Mammary epithelial cell (primary cell): Measurements from ENCODE around the gene CASKIN1.

Experiments used
- EZH2 ChIP-seq: IDR thresholded peaks from 2 replicates; pipeline ENCODE4 v1.6.1; 2012; ENCODE audit warnings: low read length, inconsistent platforms, borderline replicate concordance
- TF ChIP-seq, protein P1 (sequence below), 2 donors: IDR thresholded peaks in 1 of 2; conservative IDR thresholded peaks in 1 of 2; 2 replicates each; pipeline ENCODE4 v1.5.1; 2011 to 2012; ENCODE audit warnings: inconsistent platforms in 2 of 2, low read length in 2 of 2, mild to moderate bottlenecking in 2 of 2, control low read depth in 1 of 2, low read depth in 1 of 2; ENCODE audit not compliant: insufficient read depth in 1 of 2; ENCODE audit errors: extremely low read depth in 1 of 2

DNA sequence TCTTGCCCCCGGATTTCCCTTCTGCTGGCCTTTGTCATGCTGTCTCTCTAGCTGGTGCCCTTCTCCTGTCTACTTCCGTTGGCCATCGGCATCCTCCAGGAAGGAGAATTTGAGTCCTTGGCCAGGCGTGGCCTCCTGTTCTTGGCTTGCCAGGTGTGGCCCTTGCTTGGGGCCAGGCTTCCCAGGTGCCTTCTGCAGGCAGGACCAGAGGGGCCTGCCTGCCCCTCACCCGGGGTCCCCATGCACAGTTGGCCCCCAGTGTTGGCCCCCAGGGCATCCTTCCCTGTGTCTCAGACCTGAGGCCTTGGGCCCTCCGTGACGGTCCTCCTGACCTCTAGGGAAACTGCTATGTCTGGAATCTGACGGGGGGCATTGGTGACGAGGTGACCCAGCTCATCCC, 11.5 kb upstream of the CASKIN1 start:
- TF ChIP-seq, protein P1, sequence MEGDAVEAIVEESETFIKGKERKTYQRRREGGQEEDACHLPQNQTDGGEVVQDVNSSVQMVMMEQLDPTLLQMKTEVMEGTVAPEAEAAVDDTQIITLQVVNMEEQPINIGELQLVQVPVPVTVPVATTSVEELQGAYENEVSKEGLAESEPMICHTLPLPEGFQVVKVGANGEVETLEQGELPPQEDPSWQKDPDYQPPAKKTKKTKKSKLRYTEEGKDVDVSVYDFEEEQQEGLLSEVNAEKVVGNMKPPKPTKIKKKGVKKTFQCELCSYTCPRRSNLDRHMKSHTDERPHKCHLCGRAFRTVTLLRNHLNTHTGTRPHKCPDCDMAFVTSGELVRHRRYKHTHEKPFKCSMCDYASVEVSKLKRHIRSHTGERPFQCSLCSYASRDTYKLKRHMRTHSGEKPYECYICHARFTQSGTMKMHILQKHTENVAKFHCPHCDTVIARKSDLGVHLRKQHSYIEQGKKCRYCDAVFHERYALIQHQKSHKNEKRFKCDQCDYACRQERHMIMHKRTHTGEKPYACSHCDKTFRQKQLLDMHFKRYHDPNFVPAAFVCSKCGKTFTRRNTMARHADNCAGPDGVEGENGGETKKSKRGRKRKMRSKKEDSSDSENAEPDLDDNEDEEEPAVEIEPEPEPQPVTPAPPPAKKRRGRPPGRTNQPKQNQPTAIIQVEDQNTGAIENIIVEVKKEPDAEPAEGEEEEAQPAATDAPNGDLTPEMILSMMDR (conservative IDR thresholded peaks at IDR 0.05 in 1 of 2, IDR thresholded peaks at IDR 0.05 in 1 of 2; ENCODE audit: extremely low read depth in 1 of 2, insufficient read depth in 1 of 2, low read depth in 1 of 2, low read length in 2 of 2), result no peak
- TF ChIP-seq EZH2, result no peak
